GM18907 (cell line): ENCODE measurements around the gene ARHGAP42.
"Not testable (repeated sequence)": the region's sequence is repeated elsewhere in the genome, so short reads cannot be mapped to it uniquely, and the experiment has no call there.

Source experiments
- ATAC-seq: cut with Tn5 transposase; IDR thresholded peaks from one replicate; pipeline ENCODE4 v1.9.1; 2021; ENCODE audit warnings: mild to moderate bottlenecking, moderate library complexity; ENCODE audit not compliant: unreplicated experiment

The ARHGAP42 gene

DNA sequence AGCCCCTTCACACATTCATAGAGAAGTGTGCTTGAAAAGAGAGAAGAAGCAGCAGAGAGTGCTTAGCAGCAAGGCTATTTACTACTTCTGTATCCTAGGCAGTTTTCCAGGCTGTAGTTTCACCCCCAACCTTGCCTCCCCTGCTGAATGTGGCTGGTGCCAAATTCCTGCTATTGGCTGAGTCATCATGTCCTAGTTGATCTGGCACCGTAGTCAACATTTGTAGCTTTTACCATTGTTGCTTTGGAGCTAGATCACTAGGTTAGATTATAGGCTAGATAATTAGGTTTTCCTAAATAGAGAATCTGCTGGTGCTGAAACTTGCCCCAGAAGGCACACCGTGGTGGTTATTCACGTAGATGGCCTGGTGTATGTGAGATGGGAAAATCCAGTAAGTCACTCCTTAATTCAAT is 32.7 kb downstream of the ARHGAP42 start:
- ATAC-seq = no peak

DNA sequence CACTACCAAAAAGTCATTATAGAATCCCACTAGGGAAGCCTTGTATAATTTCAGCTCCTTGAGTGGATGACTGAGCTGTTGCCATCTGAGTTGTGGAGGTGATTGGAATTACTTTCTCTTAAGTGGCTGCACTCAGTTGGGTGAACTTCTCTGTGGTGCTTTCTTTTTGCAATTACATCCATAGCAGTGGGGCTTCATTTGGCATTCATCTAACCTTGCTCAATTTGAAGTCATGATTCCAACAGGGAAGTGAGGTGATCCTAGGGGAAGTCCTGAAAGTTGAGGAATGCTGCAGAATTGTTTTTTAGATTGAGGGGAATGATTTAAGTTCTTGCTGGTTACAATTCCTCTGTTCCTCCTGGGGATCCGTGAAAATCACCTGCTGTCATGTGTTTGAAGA is 39.6 kb downstream of the ARHGAP42 start:
- ATAC-seq = no peak

DNA sequence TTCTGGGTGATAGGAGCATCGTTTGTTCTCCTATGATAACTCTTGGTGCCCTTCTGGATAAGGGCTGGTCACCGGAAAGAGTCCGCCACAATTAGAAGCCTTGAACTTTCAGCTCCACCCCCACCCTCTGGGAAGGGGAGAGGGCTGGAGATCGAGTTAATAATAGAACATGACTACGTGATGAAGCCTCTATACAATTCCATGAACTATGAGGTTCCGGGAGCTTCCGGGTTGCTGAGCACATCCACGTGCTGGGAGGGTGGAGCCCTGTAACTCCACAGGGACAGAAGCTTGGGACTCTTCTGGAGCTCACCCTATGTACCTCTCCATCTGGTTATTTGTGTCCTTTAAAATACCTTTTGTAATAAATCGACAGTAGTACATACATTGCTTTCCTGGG is 40.3 kb downstream of the ARHGAP42 start:
- no peak for ATAC-seq

DNA sequence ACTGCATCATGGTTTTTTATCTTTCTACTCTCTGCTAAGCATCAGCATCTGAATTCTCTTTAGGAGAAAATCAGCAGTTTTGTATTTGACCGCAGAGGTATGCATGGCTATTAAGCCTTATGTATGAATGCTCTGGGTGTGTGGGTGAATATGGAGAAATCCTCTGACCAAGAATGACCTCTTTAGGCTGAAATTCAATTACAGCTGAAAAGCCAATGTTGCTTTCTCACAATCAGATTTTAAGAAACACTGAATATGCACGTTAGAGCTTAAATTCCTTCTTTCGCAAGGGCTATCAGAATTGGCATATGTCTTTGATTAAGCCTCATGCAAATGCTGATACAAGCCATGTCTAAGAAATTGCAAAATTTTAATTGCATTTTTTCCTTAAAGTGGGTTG is 43.2 kb downstream of the ARHGAP42 start:
- ATAC-seq = no peak

DNA sequence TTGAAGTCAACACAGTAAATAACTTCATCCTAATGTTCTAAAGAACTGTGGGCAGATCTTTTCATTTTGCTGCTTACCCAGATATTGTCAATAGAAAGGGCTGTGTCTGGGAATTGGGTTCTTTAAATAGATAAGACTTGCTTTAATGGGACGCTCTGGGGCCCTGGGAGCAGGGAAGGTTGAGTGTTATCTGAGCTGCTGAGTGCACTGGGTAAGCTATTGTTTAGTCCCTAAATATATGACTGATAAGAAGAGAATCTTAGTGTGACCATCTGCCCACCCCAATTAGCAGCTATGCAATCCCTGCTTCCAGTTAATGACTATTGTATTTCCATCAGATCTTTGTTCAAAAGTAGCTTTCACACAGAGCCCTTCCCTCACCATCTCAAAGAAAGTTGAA is 44.4 kb downstream of the ARHGAP42 start:
- no peak for ATAC-seq

DNA sequence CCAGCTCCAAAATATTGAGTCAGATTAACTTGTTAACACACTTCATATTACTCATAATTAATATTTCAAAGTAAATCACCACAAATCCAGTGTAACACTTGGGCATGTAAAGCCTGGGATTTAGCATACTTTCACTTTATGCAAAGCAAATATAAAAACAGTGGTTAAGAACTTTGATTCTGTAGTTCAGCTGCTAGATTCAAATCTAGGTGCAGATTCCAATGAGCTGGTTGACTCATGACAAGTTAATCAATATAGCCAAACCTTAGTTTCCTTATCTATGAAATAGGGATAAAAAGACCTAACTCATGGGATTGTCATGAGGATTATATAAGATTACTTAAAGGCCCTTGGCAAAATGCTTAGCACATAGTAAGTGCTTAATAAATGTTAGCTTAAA is 45.9 kb downstream of the ARHGAP42 start:
- ATAC-seq = no peak

DNA sequence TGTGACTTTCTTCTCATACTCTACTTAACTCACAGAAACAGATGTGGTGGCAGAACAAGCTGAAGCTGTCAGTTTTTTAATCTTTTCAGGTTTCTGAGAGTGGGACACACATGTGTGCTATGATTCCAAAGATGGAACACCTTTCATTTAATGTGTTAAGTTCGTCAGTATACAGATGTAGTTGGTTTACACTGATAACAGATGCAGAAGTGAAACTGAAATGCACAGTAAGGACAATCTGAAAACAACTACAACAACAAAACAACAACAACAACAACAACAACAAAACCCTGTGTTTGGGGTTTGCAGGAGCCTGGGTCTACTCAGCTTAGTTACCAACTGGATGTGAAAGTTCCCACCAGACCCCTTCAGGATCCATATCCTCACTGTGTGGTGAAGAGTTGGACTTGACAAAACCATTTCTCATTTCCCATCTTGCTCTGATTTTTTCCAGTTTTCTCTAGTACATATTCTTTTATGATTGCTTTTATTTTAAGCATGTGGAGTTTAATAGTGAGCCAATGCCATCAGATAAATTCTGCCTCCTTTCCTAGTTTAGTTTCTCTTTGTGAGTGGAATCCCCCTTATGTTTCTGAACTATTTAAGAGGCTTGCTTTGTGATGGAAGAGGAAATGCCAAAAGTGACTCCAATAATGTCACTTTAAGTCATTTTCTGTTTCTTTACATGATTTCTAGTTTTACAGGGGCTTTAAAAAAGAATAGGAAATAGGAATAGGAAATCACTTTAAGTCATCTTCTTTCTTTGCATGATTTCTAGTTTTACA is 47.8 kb downstream of the ARHGAP42 start:
- peak; percentile 51 for ATAC-seq

DNA sequence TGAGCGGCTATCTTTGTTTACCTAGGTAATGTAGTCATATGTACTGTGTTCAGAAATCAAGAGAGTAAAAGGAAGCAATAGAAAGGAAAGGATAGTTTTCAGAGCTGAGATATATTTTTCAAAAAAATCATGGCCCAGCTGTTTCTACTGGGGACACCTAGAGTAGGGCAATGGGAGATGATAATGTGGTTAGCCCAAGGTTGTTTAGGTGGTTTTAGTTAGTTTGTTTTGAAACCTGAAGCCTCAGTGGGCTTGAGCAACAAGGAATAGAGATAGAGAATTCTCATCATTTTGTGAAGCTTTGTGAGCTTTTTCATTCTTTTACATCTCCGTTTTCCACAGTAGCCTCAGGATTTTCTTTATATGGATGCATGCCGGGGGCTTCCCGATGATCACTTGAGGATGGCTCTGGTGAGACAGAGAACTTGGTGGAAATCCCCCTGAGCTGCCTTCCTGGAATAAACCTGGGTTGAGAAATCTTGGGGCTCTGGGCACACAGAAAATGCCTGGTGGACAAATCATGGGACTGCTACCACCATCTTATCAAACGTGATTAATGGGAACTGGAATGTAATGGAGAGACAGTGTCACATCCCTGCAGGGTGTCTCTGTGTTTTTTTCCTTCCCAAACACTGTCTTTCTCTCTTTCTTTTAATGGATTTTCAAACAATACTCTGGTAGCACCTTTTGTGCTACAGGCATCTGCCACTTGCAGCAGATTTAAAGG is 49.0 kb downstream of the ARHGAP42 start:
- ATAC-seq = no peak

DNA sequence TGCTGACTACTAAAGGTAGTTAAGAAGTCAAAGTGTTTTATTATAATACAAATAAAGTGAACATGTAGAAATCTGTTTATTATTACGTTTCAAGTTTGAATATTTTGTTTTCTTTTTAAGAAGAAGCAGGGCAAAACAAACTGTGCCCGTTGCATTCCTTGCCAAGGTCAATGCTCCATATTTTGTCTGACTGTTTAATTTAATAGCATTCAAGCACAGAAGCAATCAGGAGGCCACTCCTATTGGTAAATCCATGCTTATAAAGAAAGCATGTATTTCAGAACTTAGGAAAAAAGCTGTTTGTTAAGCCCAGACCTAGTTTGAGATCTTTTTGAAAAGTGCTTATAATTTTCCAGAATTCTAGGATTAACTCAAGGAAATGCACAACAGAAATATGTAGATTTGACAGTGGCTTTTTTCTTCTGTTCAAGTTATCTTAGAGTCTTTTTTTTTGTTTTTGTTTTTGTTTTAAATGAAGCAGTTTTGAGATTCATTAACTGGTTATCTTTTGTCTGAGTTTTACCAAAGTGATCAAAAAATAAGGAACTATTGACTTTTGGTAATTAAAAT is 51.7 kb downstream of the ARHGAP42 start:
- no peak for ATAC-seq

DNA sequence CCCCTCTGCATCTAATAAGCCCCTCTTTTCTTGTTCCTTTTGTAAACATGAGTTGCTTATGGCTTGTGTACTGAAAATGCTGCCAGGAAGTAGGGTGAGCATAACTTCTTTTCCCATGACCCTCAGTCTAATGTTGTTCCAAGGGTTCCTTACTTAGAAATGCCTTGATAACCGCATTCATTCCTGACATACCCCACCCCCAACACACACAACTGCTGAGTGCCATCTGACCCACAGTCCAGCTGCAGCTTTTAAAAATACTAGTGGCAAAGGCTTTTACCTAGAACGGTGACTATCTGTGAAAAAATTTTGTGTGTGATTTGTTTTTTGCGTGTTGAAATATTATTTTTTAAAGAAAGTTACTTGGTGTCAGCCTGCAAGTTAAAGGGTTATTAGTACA is 52.6 kb downstream of the ARHGAP42 start:
- ATAC-seq = no peak

DNA sequence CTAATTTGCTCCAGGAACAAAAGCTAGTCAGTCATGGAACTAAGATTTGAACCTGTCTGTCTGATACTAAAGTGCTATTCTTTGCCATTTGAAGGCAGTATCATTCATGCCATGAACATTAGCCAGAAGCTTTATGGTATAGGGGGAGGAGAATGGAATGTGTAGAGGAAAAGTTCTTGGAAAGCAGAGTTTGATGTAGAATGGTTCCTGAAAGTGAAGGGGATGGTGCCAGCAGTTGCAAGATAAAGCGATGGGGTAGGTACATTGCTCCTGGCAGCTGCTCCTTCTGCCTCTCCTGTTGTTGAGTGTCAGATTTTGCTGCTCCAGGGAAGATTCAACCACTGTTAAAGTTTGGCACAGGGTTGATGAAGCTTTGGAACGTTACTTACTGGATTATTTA is 53.4 kb downstream of the ARHGAP42 start:
- ATAC-seq = no peak

DNA sequence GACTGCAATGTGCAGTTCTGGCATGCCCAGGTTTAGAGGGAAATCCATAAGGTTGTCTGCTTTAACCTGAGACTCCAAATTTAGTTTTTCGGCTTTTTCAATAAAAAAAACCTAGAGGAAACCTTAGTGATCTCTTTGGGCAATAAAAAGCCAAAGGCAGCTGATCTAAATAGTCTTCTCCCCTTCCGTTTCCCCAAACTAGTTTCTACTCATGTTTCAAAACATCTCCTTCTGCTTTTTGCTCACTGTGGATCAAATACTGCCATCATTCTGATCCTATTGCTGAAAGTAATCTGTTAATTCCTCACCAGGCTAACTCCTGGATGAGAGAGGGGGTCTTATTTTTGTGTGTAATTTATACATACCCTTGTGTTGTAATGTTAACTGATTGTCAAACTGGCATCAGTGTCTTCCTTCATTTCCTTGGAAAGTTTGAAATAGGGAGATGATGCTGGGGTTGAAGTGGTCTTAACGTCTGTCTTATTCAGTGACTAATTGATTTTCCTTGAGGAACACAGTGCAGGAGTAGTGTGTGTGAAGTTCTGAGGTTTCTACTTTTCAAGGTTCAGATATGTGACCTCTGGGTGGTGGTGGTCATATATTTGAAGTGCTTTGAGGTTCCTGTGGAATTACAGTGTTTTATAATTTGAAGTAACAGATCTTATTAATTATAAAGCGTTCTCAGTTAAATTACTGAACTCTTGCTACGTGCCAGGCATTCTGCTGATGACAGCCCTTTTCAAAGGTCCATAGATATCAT is 55.0 kb downstream of the ARHGAP42 start:
- peak; percentile 35 for ATAC-seq

DNA sequence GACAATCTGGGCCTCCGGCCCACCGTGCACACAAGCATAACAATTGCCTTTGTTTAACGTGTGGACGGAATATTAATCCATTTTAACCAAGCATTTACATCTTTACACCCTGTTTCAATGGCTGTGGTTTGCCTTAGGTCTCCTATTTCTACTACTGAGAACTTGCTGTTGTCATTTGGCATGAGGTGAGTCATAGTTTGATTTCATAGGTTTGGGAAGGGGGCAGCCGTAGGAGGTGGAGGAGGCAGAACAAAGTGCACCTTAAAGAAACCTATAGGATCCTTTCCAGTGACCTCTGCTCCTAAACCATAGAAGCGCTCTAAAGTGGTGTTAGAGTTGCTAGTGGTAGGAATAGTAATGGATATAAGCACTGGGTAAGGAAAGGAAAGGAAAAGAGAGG is 59.4 kb downstream of the ARHGAP42 start:
- no peak for ATAC-seq

DNA sequence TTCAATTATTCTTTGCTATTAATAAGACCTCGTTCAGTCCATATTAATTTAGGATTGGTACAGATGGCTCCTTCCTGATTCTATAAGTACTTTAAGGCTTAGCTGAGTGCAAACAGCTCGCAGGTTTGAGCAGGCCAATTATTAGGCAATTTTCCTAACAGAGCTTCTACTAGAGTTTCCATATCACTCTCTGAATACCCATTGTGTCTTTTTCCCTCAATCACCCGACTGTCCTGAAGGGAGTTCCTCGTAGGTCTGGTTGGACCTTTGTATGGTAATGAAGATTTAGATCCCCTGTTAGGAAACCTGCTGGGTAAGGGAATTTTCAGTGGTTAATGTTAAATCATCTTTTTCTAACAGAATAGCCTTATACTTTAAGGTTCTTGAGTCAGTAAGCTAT is 61.1 kb downstream of the ARHGAP42 start:
- ATAC-seq = no peak

DNA sequence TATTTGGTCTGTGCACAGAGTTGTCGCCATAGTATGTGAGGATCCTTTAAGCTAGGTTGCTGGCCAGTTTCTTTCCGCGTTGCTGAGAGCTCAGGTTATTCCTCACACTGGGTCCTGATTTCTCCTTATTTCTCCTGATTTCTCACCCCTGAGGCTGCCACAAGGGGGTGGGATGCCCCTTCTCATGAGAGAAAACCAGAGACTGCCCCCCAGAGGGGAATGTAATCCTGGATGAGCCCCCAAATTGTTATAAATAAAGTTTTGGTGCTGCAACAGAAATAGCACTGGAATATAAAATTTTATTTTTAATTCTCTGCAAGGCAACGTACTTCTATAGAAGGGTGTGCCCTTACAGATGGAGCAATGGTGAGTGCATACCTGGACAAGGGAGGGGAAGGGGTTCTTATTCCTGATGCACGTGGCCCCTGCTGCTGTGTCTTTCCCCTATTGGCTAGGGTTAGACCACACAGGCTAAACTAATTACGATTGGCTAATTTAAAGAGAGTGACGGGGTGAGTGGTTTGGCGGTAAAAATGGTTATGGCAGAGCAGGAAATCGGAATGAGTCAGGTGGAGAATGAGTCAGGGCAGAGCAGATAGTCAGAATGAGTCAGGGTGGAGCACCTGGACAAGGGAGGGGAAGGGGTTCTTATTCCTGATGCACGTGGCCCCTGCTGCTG is 62.9 kb downstream of the ARHGAP42 start:
- ATAC-seq = not testable (repeated sequence)

DNA sequence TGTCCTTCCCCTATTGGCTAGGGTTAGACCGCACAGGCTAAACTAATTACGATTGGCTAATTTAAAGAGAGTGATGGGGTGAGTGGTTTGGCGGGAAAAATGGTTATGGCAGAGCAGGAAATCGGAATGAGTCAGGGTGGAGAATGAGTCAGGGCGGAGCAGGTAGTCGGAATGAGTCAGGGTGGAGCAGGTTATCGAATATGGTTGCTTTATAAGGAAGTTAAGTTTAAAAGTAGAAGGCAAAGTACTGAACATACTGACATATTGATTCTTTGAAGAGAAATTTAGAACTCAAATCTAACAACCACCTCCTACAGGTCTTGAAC is 63.4 kb downstream of the ARHGAP42 start:
- ATAC-seq = not testable (repeated sequence)

DNA sequence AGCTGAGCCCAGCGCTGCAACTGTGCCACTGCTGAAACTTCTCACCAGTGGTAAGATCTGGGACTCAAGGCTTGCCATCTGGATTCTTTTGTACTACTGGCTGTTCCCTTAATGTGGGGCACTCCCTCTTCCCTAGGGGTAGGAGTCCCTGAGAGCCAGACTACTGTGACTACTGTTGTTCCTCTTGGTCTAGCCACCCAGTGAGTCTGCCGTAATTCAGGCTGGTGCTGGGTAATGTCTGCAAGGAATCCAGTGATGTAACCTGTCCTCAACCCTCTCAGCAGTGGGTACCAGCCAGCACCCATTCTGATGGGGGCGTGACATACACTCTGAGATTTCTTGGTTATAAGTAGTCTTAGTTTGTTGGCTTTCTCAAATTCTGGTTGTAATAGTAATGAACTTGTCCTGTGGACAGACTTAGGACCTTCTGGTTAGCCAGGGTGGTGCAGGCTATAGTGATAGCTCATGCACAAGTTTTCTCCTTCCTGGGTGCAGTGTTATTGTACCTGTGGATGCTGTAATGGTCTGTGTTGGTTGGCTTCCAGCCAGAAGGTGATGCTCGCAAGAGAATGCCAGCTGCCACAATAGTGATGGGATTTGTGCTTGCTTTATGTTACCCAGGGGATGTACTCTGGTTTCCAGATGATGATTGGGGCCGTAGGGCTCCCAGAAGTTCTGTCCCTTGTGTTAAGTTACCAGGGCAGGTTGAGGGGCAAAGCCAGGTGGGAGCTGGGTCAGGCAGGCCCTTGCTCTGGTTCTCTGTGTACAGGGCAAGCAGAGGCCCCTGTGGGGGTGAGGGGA is 65.5 kb downstream of the ARHGAP42 start:
- ATAC-seq = no peak

DNA sequence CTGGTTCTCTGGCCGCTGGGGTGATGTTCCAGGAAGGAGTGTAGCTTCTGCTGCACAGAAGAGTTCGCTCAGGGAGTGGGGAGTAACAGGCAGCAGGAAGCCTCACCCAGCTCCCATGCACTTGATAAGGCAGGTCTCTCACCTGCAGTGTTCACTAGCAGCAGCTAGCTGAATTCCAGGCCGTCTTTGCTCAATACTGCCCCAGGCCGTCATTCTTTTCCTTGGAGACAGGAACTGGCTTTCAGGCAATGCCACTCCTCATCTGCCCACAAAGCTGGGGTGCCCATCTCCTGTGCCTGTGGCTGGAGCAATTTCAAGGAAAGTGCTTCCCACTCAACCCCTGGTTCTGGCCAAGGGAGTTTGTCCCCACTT is 66.1 kb downstream of the ARHGAP42 start:
- ATAC-seq = no peak

DNA sequence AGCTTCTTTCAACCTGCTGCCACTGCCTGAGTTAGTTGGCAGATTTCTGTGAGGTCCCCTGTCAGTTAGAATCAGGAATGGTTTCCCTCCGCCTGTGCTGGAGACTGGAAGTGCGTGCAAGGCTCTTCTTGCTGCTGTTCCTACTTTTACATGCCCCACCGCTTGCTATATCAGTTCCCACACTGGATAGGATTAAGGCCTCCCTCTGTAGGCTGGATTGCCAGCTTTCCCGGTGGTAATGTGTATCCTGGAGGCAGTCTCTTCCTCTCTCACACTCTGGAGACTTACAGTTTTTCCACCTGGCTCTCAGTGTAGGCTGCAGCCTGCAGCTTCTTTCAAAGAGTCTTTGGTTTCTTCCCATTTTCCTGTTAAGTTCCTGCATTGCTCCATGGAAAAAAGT is 66.5 kb downstream of the ARHGAP42 start:
- no peak for ATAC-seq

DNA sequence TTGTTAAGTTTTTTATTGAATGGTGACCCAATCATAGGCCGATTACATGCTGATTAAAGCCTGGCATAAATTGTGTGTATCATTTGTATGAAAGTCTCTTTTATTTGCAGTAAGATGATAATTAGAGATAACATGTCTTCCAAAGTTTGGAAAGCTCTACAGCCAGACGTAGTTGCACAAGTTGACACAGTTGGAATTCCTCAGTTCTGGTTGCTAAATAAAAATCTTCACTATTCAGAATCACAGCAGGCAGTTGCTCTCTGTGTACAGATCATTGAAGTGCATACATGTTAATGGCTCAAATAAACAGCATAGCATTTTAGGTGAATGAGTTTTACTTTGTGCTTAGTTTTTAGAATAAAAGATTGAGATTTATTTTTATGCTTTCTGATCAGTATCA is 69.5 kb downstream of the ARHGAP42 start:
- no peak for ATAC-seq
